22Rv1 (cell line): ENCODE measurements around the gene PLPP7.

Experiments
- H3K27ac ChIP-seq: fragments of 450-650 bp; 2 replicates; pipeline ENCODE4 v1.5.1; 2017
- ZFX ChIP-seq: fragments of 450-650 bp; IDR thresholded peaks from 2 replicates; pipeline ENCODE4 v1.6.1; 2017; ENCODE audit warnings: antibody characterized with exemption, borderline replicate concordance
- TF ChIP-seq, protein P1 (sequence below): fragments of 450-650 bp; IDR thresholded peaks from 2 replicates; pipeline ENCODE4 v1.5.1; 2017; ENCODE audit warnings: mild to moderate bottlenecking

PLPP7 gene

DNA sequence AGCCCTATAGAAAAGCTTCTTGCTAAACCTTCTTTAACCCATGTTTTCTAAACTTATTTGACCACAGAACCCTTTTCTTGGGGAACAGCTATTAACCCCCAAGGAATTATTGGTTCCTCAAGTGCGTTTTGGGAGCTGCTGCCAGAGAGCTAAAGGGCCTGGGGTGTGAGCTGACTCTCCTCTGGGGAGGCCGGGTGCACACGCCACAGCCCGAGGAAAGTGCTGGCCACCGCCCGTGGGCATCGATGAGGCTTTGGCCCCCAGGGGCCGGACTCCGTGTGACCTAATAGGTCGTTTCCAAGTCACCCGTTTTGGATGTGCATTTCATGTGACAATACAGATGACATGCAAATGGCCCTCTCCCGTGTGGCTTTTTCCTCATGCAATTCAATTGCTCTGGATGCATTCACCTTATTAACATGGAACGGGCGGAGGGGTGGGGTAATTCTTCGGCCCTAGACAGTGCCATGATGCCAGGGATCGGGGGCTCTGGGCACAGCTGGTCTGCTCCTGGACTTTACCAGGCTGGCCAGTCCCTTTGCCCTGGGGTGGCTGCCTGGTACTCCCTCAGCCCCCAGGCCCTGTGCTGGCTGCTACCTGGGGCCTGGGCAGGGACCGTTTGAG, 19.5 kb downstream of the PLPP7 start:
- no peak overlapping the region for H3K27ac ChIP-seq
- TF ChIP-seq, protein P1, sequence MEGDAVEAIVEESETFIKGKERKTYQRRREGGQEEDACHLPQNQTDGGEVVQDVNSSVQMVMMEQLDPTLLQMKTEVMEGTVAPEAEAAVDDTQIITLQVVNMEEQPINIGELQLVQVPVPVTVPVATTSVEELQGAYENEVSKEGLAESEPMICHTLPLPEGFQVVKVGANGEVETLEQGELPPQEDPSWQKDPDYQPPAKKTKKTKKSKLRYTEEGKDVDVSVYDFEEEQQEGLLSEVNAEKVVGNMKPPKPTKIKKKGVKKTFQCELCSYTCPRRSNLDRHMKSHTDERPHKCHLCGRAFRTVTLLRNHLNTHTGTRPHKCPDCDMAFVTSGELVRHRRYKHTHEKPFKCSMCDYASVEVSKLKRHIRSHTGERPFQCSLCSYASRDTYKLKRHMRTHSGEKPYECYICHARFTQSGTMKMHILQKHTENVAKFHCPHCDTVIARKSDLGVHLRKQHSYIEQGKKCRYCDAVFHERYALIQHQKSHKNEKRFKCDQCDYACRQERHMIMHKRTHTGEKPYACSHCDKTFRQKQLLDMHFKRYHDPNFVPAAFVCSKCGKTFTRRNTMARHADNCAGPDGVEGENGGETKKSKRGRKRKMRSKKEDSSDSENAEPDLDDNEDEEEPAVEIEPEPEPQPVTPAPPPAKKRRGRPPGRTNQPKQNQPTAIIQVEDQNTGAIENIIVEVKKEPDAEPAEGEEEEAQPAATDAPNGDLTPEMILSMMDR: no peak
- TF ChIP-seq ZFX: no peak

GRCh38 chr9:131309530-131310276, 20.2 kb downstream of the PLPP7 start:
- TF ChIP-seq ZFX: no peak
- TF ChIP-seq, protein P1: no peak
- no peak overlapping the region for H3K27ac ChIP-seq

GRCh38 chr9:131310833-131311554, 21.5 kb downstream of the PLPP7 start:
- no peak for TF ChIP-seq ZFX
- TF ChIP-seq, protein P1: peak; percentile 11; the same call in 1 of the 2 replicates
- H3K27ac ChIP-seq: no peak overlapping the region

DNA sequence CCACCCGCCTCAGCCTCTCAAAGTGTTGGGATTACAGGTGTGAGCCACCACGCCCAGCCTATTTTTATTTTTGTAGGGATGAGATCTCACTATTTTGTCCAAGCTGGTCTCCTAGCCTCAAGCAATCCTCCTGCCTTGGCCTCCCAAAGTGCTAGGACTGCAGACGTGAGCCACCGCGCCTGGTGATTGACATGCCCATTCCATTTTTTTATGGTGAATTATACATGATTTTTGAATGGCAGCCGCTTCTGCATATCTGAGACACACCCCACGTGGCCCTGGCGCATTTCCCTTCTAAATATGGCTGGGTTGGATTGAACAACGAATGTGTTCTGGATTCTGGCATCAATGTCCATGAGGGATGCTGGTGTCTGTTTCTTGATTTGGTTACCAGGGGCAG, 22.7 kb downstream of the PLPP7 start:
- no peak overlapping the region for H3K27ac ChIP-seq
- TF ChIP-seq, protein P1: no peak
- TF ChIP-seq ZFX: no peak

GRCh38 chr9:131312822-131313770, 23.6 kb downstream of the PLPP7 start:
- no peak for TF ChIP-seq ZFX
- TF ChIP-seq, protein P1: no peak
- no peak overlapping the region for H3K27ac ChIP-seq

GRCh38 chr9:131318231-131319085, 28.9 kb downstream of the PLPP7 start:
- no peak overlapping the region for H3K27ac ChIP-seq
- TF ChIP-seq ZFX: no peak
- TF ChIP-seq, protein P1: no peak
